HCT116 (cell line): Measurements from ENCODE around the gene RNF32. TPM values are rescaled to one million over a fixed set of nuclear protein-coding genes. Genes with fewer than 3 reads are reported as not detected.

ENCODE experiments used
- ATAC-seq: fragments of 200-7000 bp; cut with Tn5 transposase; 2 replicates; pipeline ENCODE4 v1.9.1; 2020; ENCODE audit warnings: mild to moderate bottlenecking, moderate library complexity
- BruUV-seq: library from RNA; stranded (reverse); fragments of 400-500 nt; replicated peaks from 2 replicates; lab custom pipeline; 2021; lab: Mats Ljungman, UMichigan
- CTCF ChIA-PET: fragments of 300-600 bp; sonication (Branson Sonifier 250); formaldehyde crosslinking; loops from one replicate; lab custom pipeline; 2021; ENCODE audit warnings: antibody characterized with exemption; lab: Charles Lee
- POLR2A ChIA-PET: fragments of 300-600, 350-600 bp; sonication (Branson Sonifier 250); formaldehyde crosslinking; loops from one replicate; lab custom pipeline; 2021; ENCODE audit warnings: antibody characterized with exemption; lab: Charles Lee
- RAD21 ChIA-PET, 2 experiments: fragments of 300-600 bp; sonication (Branson Sonifier 250); formaldehyde crosslinking; loops; one replicate each; lab custom pipeline; 2023; ENCODE audit warnings: low total read pairs in 2 of 2; ENCODE audit not compliant: uncharacterized antibody in 2 of 2, unreplicated experiment in 2 of 2, low non-redundant PET in 1 of 2; lab: Charles Lee
- DNase-seq: peaks from one replicate; pipeline ENCODE4 v3.0.0-alpha.2; 2010; ENCODE audit warnings: low read depth, low spot score
- H2AFZ ChIP-seq: fragments of 200-600 bp; shearing (Covaris generic), sonication (generic); 2 replicates; pipeline ENCODE4 v1.6.1; 2017; ENCODE audit warnings: low read depth, mixed run types, mixed read lengths, antibody characterized with exemption, low read length; ENCODE audit not compliant: poor library complexity, severe bottlenecking
- H3K27ac ChIP-seq: 2 replicates; pipeline ENCODE4 v1.5.1; 2012; ENCODE audit warnings: low read depth, low read length
- H3K27me3 ChIP-seq: fragments of 200-600 bp; sonication (generic); 2 replicates; pipeline ENCODE4 v1.6.1; 2016; ENCODE audit warnings: mixed run types, low read length, mixed read lengths; ENCODE audit not compliant: insufficient read depth
- H3K36me3 ChIP-seq, 2 experiments: fragments of 200-500 bp in 1 of 2; fragments of 200-600 bp in 1 of 2; sonication (Bioruptor generic) in 1 of 2; sonication (generic) in 1 of 2; 2 replicates each; pipeline versions ENCODE4 v1.5.1 to v1.6.1; 2014 to 2016; ENCODE audit warnings: low read length in 2 of 2, inconsistent platforms in 1 of 2, mixed read lengths in 1 of 2, mixed run types in 1 of 2; ENCODE audit not compliant: insufficient read depth in 2 of 2, control insufficient read depth in 1 of 2
- H3K4me1 ChIP-seq, 2 experiments: fragments of 200-600 bp in 1 of 2; sonication (generic) in 1 of 2; 2 replicates each; pipeline versions ENCODE4 v1.5.1 to v1.6.1; 2012 to 2017; ENCODE audit warnings: low read length in 2 of 2, inconsistent platforms in 1 of 2, mild to moderate bottlenecking in 1 of 2, mixed read lengths in 1 of 2, mixed run types in 1 of 2, moderate library complexity in 1 of 2; ENCODE audit not compliant: insufficient read depth in 2 of 2, control insufficient read depth in 1 of 2
- H3K4me2 ChIP-seq: fragments of 200-600 bp; sonication (generic); 2 replicates; pipeline ENCODE4 v1.6.1; 2017; ENCODE audit warnings: mixed run types, low read length, mixed read lengths
- H3K4me3 ChIP-seq, 2 experiments: fragments of 200-600 bp in 1 of 2; sonication (generic) in 1 of 2; replicated peaks in 1 of 2; 2 replicates each; pipeline ENCODE4 v1.5.1; 2011 to 2016; ENCODE audit warnings: low read length in 2 of 2, control low read depth in 1 of 2, low read depth in 1 of 2, mild to moderate bottlenecking in 1 of 2, mixed read lengths in 1 of 2, mixed run types in 1 of 2
- H3K79me2 ChIP-seq: fragments of 200-600 bp; sonication (generic); 2 replicates; pipeline ENCODE4 v1.6.1; 2017; ENCODE audit warnings: mild to moderate bottlenecking, mixed run types, low read length, moderate library complexity, mixed read lengths; ENCODE audit not compliant: insufficient read depth
- H3K9ac ChIP-seq: fragments of 200-600 bp; sonication (generic); 2 replicates; pipeline ENCODE4 v1.6.1; 2016; ENCODE audit warnings: low read length, mixed read lengths
- H3K9me2 ChIP-seq: fragments of 200-600 bp; sonication (generic), shearing (Covaris generic); 2 replicates; pipeline ENCODE4 v1.6.1; 2017; ENCODE audit warnings: mixed run types, mild to moderate bottlenecking, moderate library complexity; ENCODE audit not compliant: insufficient read depth
- H3K9me3 ChIP-seq, 2 experiments: fragments of 200-500 bp in 1 of 2; fragments of 200-600 bp in 1 of 2; sonication (Bioruptor generic) in 1 of 2; sonication (generic) in 1 of 2; 2 replicates each; pipeline ENCODE4 v1.6.1; 2014 to 2017; ENCODE audit warnings: low read length in 2 of 2, mixed read lengths in 2 of 2, inconsistent platforms in 1 of 2, low read depth in 1 of 2, mild to moderate bottlenecking in 1 of 2, mixed run types in 1 of 2, moderate library complexity in 1 of 2; ENCODE audit not compliant: control insufficient read depth in 1 of 2, insufficient read depth in 1 of 2
- H4K20me1 ChIP-seq: fragments of 200-600 bp; sonication (generic), shearing (Covaris generic); 2 replicates; pipeline ENCODE4 v1.6.1; 2017; ENCODE audit warnings: mixed run types, mild to moderate bottlenecking, moderate library complexity; ENCODE audit not compliant: insufficient read depth
- CBX3 ChIP-seq: IDR thresholded peaks from 2 replicates; pipeline ENCODE4 v1.6.1; 2012; ENCODE audit warnings: low read depth
- CEBPB ChIP-seq: IDR thresholded peaks from 2 replicates; pipeline ENCODE4 v1.6.1; 2012; ENCODE audit warnings: low read depth
- EGR1 ChIP-seq: IDR thresholded peaks from 2 replicates; pipeline ENCODE4 v1.6.1; 2012; ENCODE audit warnings: low read depth
- ELF1 ChIP-seq: IDR thresholded peaks from 2 replicates; pipeline ENCODE4 v1.6.1; 2012; ENCODE audit warnings: low read depth, borderline replicate concordance
- EZH2phosphoT487 ChIP-seq: fragments of 200-600 bp; IDR thresholded peaks from 2 replicates; pipeline ENCODE4 v1.6.1; 2018; ENCODE audit warnings: antibody characterized with exemption, borderline replicate concordance
- JUND ChIP-seq: IDR thresholded peaks from 2 replicates; pipeline ENCODE4 v1.6.1; 2012
- POLR2A ChIP-seq: IDR thresholded peaks from 2 replicates; pipeline ENCODE4 v1.7.0; 2011; ENCODE audit warnings: borderline replicate concordance; ENCODE audit not compliant: insufficient read depth, insufficient read length; ENCODE audit errors: extremely low read depth
- POLR2AphosphoS5 ChIP-seq: IDR thresholded peaks from 2 replicates; pipeline ENCODE4 v1.6.1; 2011; ENCODE audit warnings: mild to moderate bottlenecking, low read depth, low read length, moderate library complexity
- SRF ChIP-seq: IDR thresholded peaks from 2 replicates; pipeline ENCODE4 v1.6.1; 2012; ENCODE audit warnings: low read depth
- YY1 ChIP-seq: IDR thresholded peaks from 2 replicates; pipeline ENCODE4 v1.6.1; 2011; ENCODE audit warnings: low read length, low read depth, moderate library complexity, mild to moderate bottlenecking; ENCODE audit not compliant: insufficient replicate concordance; ENCODE audit errors: extremely low read depth
- ZFX ChIP-seq: fragments of 450-650 bp; IDR thresholded peaks from 2 replicates; pipeline ENCODE4 v1.6.1; 2017
- ZNF274 ChIP-seq: fragments of 200-500 bp; sonication (Bioruptor generic); IDR thresholded peaks from 2 replicates; pipeline ENCODE4 v1.6.1; 2014; ENCODE audit warnings: mild to moderate bottlenecking, low read depth, low read length, inconsistent platforms
- intact Hi-C: fragments of 100-400 bp; cut with micrococcal nuclease; formaldehyde crosslinking; loops from 2 replicates; pipeline ENCODE4 v1.10.0; 2022
- total RNA-seq: library from RNA; stranded (reverse); gene quantifications from one replicate; pipeline ENCODE4 v1.2.1, GENCODE V29; 2021; ENCODE audit not compliant: unreplicated experiment
- TF ChIP-seq, protein P1 (sequence below): IDR thresholded peaks from 2 replicates; pipeline ENCODE4 v1.6.1; 2011; ENCODE audit warnings: mild to moderate bottlenecking, low read length, moderate library complexity; ENCODE audit not compliant: insufficient replicate concordance; ENCODE audit errors: extremely low read depth

RNF32 gene
- total RNA-seq, 1 experiment from 2014 or later = 3.4 TPM

DNA sequence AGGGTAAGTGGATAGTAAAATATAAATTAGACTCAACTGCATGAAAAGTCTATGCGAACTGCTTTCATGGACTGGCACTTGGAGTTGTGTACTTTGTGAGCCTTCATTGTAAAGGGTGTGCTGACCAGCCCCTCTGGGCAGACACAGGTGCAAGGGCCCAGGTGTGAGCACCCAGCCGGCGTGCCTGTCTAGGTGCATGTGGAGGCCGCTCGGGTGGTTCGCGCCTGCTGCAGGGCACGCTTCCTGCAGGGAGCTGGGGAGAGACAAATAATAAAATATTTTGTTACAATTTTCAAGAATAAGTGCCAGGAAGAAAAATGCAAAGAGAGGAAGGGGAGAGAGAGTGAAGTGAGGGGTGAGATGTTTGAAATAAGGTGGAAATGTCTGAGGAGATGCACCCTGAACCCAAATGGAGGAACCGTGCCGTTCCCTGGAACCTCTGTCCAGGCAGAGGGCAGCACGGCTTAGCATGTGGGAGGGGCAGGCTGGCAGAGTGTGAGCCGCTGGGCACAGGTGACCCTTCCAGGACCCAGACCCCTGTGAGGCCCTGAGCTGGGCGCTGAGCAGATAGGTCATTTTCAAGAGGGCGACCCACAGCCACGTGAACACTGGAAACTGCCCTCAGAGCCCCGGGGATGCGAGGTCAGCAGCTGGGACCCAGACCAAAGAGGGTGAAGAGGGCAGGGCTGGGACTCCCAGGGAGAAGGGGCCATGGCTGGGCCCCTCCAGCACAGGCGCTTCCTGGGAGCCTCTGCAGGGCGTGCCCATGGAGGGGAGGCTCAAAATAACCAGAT lies 28.7 kb downstream of the RNF32 start:
- no peak for DNase-seq
- H3K27me3 ChIP-seq = no peaks in the 10 kb centered on the region
- H2AFZ ChIP-seq = no peak overlapping the region
- H3K36me3 ChIP-seq = no peaks in the 10 kb centered on the region
- RAD21 ChIA-PET = no interaction called here
- intact Hi-C loops = no loop called here
- H4K20me1 ChIP-seq = no peaks in the 10 kb centered on the region
- H3K9me2 ChIP-seq = no peaks in the 10 kb centered on the region
- no peak overlapping the region for H3K4me3 ChIP-seq
- TF ChIP-seq CEBPB (no peak), JUND (no peak), CBX3 (no peak), ZNF274 (no peak), POLR2A (no peak), EZH2phosphoT487 (no peak), EGR1 (no peak), POLR2AphosphoS5 (no peak), ELF1 (no peak), YY1 (no peak), SRF (no peak), ZFX (no peak)
- TF ChIP-seq, protein P1, sequence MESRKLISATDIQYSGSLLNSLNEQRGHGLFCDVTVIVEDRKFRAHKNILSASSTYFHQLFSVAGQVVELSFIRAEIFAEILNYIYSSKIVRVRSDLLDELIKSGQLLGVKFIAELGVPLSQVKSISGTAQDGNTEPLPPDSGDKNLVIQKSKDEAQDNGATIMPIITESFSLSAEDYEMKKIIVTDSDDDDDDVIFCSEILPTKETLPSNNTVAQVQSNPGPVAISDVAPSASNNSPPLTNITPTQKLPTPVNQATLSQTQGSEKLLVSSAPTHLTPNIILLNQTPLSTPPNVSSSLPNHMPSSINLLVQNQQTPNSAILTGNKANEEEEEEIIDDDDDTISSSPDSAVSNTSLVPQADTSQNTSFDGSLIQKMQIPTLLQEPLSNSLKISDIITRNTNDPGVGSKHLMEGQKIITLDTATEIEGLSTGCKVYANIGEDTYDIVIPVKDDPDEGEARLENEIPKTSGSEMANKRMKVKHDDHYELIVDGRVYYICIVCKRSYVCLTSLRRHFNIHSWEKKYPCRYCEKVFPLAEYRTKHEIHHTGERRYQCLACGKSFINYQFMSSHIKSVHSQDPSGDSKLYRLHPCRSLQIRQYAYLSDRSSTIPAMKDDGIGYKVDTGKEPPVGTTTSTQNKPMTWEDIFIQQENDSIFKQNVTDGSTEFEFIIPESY = no peak
- TF ChIP-seq, all 23 proteins: peak for 0
- Histone ChIP-seq H3K27ac (no peak overlapping the region), H3K9ac (no peak overlapping the region), H3K9me3 (no peaks in the 10 kb centered on the region), H3K4me1 (no peaks in the 10 kb centered on the region), H3K79me2 (no peaks in the 10 kb centered on the region), H3K4me2 (no peak overlapping the region)
- ATAC-seq = no peak
- ChIA-PET CTCF (no interaction called here), POLR2A (no interaction called here)
- no TSS peak for BruUV-seq
